ENCODE results near the gene ZBTB45. TPM values are rescaled to one million over a fixed set of nuclear protein-coding genes. Genes with fewer than 3 reads are reported as not detected.

Gene ZBTB45
- polyA plus RNA-seq, 1 donor from 2014 or later = 6.8 TPM

DNA sequence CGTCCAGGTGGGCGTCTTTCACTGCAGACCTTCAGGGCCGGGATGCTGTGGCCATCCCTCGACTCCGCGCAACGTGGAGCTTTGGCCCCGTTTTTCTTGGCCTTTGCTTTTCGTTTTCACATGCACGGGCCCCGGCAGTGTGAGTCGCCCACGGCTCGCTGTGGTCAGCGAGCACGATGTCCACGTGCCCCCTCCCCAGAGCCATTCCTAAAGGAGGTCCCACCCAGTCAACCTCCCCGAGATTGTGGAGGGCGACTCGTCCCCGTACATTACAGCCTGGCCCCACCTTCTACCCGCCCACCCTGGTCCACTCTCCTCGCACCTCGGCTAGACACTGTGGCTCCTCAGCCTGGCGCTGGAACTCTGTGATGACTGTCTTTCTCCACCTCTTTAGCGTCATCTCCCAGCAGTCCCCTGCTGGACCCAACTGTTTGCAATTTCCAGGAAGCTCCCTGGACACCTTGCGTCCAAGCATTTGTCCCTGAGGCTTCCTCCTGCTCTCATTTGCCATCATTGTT, 43.1 kb downstream of the ZBTB45 start:
- H3K4me3 ChIP-seq (ENCODE audit: low read length) = peak overlapping the region; percentile 94
- peaks cover 5% of the 10 kb centered on the region for H3K36me3 ChIP-seq (ENCODE audit: insufficient read depth, low read length)
- peak overlapping the region; percentile 89 for H3K27ac ChIP-seq (ENCODE audit: low read length)
- peak overlapping the region; percentile 73 for H2AFZ ChIP-seq (ENCODE audit: low read depth, low read length)
- peak overlapping the region; percentile 90 for H3K9ac ChIP-seq (ENCODE audit: low read length)
- H3K4me2 ChIP-seq (ENCODE audit: low read length) = peak overlapping the region; percentile 89
- no peaks in the 10 kb centered on the region for H3K79me2 ChIP-seq (replicated peaks; ENCODE audit: insufficient read depth, low read length)
- H3K9me2 ChIP-seq (ENCODE audit: insufficient read depth, low read length) = no peaks in the 10 kb centered on the region
- no peak for TF ChIP-seq EZH2 (IDR thresholded peaks at IDR 0.05; ENCODE audit: borderline replicate concordance, insufficient read depth, low read length, poor library complexity, severe bottlenecking)
- TF ChIP-seq TAF1 (IDR thresholded peaks at IDR 0.05; ENCODE audit: low read depth) = peak; percentile 6
- no peaks in the 10 kb centered on the region for H4K20me1 ChIP-seq (ENCODE audit: insufficient read depth)
- H3F3A ChIP-seq (ENCODE audit: insufficient read depth, low read length, poor library complexity, severe bottlenecking) = no peaks in the 10 kb centered on the region
- H3K27me3 ChIP-seq (ENCODE audit: insufficient read depth, low read depth, low read length) = no peaks in the 10 kb centered on the region
- H3K9me3 ChIP-seq (ENCODE audit: low read length) = no peaks in the 10 kb centered on the region

DNA sequence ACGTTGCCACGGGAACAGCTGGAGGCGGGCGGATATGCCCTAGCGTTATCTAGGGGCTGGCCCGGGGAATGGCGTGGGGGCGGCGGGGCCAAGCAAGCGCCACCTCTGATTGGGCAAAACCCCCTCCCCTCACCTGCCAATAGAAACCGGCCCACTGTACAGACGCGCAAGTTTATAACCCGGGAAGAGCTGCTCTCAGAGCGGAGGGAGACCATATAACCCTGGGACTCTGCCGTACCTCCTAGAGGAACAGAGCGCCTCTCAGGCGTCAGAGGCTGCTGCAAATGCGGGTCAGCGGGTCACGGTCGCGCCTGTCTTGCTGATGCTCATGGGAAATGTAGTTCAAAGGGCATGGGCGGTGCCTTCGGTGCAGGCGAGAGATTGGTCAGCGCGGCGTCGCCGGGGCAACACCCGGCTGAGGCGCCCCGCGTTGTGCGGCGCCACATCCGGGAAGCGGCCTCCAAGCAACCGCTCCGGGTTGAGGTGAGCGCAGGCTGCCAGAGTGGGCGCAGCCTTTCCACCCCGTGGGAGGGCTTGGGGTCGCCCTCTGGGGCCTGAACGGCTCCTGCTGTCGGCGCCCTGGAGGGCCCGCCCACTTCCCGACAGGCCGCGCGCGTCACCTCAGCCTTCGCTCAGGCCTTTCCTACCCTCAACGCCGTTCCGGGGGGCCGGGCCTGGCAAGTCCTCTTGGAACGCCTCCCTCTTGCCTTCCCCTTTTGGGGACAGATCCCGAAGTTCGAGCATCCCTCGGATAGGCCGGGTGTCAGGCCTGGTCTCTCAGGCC, 43.7 kb downstream of the ZBTB45 start, which contains the start of gene ZNF446:
Gene ZNF446, plus strand, starts transcription at position 639 of the 784 bp plus-strand sequence. CDS start 867 bp downstream, outside the sequence.
- Histone ChIP-seq H3K36me3 (ENCODE audit: insufficient read depth, low read length) (peaks cover 5% of the 10 kb centered on the region), H3K4me2 (ENCODE audit: low read length) (peak within 1 kb of the TSS; percentile 89), H2AFZ (ENCODE audit: low read depth, low read length) (peak within 1 kb of the TSS; percentile 73), H3K9me3 (ENCODE audit: low read length) (no peaks in the 10 kb centered on the region), H3K9me2 (ENCODE audit: insufficient read depth, low read length) (no peaks in the 10 kb centered on the region), H3K9ac (ENCODE audit: low read length) (peak within 1 kb of the TSS; percentile 90), H3K79me2 (replicated peaks; ENCODE audit: insufficient read depth, low read length) (no peaks in the 10 kb centered on the region), H3F3A (ENCODE audit: insufficient read depth, low read length, poor library complexity, severe bottlenecking) (no peaks in the 10 kb centered on the region), H3K27me3 (ENCODE audit: insufficient read depth, low read depth, low read length) (no peaks in the 10 kb centered on the region), H4K20me1 (ENCODE audit: insufficient read depth) (no peaks in the 10 kb centered on the region), H3K4me3 (ENCODE audit: low read length) (peak within 1 kb of the TSS; percentile 94), H3K27ac (ENCODE audit: low read length) (peak within 1 kb of the TSS; percentile 89)
- TF ChIP-seq TAF1 (IDR thresholded peaks at IDR 0.05; ENCODE audit: low read depth) (peak; percentile 25), POLR2AphosphoS5 (IDR thresholded peaks at IDR 0.05) (peak; percentile 79), MXI1 (conservative IDR thresholded peaks at IDR 0.05; ENCODE audit: poor library complexity, severe bottlenecking) (peak; percentile 88), SMC3 (conservative IDR thresholded peaks at IDR 0.05; ENCODE audit: poor library complexity) (no peak), RAD21 (conservative IDR thresholded peaks at IDR 0.05) (no peak), EP300 (conservative IDR thresholded peaks at IDR 0.05; ENCODE audit: poor library complexity, severe bottlenecking) (peak; percentile 45), EZH2 (IDR thresholded peaks at IDR 0.05; ENCODE audit: borderline replicate concordance, insufficient read depth, low read length, poor library complexity, severe bottlenecking) (no peak)
- TF ChIP-seq, protein P1, sequence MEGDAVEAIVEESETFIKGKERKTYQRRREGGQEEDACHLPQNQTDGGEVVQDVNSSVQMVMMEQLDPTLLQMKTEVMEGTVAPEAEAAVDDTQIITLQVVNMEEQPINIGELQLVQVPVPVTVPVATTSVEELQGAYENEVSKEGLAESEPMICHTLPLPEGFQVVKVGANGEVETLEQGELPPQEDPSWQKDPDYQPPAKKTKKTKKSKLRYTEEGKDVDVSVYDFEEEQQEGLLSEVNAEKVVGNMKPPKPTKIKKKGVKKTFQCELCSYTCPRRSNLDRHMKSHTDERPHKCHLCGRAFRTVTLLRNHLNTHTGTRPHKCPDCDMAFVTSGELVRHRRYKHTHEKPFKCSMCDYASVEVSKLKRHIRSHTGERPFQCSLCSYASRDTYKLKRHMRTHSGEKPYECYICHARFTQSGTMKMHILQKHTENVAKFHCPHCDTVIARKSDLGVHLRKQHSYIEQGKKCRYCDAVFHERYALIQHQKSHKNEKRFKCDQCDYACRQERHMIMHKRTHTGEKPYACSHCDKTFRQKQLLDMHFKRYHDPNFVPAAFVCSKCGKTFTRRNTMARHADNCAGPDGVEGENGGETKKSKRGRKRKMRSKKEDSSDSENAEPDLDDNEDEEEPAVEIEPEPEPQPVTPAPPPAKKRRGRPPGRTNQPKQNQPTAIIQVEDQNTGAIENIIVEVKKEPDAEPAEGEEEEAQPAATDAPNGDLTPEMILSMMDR (IDR thresholded peaks at IDR 0.05; ENCODE audit: poor library complexity, severe bottlenecking) = peak; percentile 49
- TF ChIP-seq, protein P2, sequence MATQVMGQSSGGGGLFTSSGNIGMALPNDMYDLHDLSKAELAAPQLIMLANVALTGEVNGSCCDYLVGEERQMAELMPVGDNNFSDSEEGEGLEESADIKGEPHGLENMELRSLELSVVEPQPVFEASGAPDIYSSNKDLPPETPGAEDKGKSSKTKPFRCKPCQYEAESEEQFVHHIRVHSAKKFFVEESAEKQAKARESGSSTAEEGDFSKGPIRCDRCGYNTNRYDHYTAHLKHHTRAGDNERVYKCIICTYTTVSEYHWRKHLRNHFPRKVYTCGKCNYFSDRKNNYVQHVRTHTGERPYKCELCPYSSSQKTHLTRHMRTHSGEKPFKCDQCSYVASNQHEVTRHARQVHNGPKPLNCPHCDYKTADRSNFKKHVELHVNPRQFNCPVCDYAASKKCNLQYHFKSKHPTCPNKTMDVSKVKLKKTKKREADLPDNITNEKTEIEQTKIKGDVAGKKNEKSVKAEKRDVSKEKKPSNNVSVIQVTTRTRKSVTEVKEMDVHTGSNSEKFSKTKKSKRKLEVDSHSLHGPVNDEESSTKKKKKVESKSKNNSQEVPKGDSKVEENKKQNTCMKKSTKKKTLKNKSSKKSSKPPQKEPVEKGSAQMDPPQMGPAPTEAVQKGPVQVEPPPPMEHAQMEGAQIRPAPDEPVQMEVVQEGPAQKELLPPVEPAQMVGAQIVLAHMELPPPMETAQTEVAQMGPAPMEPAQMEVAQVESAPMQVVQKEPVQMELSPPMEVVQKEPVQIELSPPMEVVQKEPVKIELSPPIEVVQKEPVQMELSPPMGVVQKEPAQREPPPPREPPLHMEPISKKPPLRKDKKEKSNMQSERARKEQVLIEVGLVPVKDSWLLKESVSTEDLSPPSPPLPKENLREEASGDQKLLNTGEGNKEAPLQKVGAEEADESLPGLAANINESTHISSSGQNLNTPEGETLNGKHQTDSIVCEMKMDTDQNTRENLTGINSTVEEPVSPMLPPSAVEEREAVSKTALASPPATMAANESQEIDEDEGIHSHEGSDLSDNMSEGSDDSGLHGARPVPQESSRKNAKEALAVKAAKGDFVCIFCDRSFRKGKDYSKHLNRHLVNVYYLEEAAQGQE (IDR thresholded peaks at IDR 0.05; ENCODE audit: borderline replicate concordance) = peak; percentile 4

Measured in neural cell (in vitro differentiated cells).